ENCODE data around the gene SEL1L2. TPM values are rescaled to one million over a fixed set of nuclear protein-coding genes. Genes with fewer than 3 reads are reported as not detected.

The SEL1L2 gene
- total RNA-seq, 1 donor from 2014 or later, result not detected

DNA sequence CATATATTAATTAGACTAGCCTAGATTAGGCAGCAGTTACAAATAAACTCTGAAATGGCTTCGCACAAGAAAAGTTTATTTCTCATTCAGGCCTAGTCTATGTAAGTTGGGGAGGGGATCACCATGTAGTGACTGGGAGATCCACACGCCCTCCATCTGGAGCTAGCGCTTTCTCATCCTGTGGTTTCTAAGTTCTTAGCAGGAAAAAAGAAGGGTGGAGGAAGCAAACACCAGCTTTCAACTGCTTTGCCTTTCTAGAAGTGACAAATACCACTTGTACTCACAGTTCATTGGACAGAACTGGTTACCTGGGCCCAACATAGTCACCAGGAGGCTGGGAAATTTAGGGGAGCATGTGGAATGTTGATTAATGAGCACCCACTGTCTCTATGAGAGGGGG is 158.9 kb downstream of the SEL1L2 start:
- H3K27ac Mint-ChIP-seq, result no peak overlapping the region
- POLR2A ChIA-PET, result no interaction called here
- peaks cover 4% of the 10 kb centered on the region for H3K27me3 Mint-ChIP-seq
- ATAC-seq (ENCODE audit: low read depth) (no peak), DNase-seq (no peak)
- H3K4me1 Mint-ChIP-seq, result no peaks in the 10 kb centered on the region
- H3K36me3 Mint-ChIP-seq (ENCODE audit: low read depth), result no peaks in the 10 kb centered on the region
- intact Hi-C loops (cut with micrococcal nuclease), result no loop called here
- H3K4me3 Mint-ChIP-seq, result no peak overlapping the region
- TF ChIP-seq, protein P1, sequence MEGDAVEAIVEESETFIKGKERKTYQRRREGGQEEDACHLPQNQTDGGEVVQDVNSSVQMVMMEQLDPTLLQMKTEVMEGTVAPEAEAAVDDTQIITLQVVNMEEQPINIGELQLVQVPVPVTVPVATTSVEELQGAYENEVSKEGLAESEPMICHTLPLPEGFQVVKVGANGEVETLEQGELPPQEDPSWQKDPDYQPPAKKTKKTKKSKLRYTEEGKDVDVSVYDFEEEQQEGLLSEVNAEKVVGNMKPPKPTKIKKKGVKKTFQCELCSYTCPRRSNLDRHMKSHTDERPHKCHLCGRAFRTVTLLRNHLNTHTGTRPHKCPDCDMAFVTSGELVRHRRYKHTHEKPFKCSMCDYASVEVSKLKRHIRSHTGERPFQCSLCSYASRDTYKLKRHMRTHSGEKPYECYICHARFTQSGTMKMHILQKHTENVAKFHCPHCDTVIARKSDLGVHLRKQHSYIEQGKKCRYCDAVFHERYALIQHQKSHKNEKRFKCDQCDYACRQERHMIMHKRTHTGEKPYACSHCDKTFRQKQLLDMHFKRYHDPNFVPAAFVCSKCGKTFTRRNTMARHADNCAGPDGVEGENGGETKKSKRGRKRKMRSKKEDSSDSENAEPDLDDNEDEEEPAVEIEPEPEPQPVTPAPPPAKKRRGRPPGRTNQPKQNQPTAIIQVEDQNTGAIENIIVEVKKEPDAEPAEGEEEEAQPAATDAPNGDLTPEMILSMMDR (IDR thresholded peaks at IDR 0.05), result no peak
- CTCF ChIA-PET, result no interaction called here
- H3K9me3 Mint-ChIP-seq, result no peaks in the 10 kb centered on the region

DNA sequence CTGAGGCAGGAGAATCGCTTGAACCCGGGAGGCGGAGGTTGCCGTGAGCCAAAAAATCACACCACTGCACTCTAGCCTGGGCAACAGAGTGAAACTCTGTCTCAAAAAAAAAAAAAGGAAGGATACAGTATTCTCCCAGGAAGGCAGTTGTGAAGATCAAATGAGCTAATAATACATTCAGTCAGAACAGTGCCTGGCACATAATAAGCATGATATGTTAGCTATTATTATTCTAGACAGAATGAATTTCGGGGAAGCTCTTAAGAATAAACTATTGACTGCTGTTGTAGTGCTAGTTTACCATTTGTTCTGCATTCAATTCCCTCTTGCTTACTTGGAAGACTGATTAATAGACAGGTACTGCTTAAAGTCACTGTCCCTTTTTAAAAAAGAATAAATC is 164.9 kb downstream of the SEL1L2 start:
- no peak overlapping the region for H3K4me3 Mint-ChIP-seq

DNA sequence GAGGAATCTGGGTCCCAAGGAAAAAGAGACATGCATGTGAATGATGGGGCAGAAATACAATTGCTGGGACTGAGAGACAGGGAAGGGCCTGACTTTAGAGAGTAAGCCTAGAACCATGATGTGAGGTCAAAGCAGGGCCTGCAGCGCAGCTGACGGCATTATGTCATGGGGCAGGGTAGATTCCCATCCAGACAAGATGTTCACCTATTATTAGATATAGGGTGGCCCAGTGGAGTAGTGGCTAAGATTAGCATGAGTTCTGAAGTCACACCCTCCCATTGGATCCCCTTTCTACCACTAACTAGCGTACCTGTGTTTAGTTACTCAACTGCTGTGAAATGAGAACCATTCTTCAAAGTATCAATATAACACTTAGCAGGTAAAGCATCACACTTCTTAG is 166.0 kb downstream of the SEL1L2 start:
- no peak overlapping the region for H3K4me3 Mint-ChIP-seq
- no peak for DNase-seq
- H3K27me3 Mint-ChIP-seq, result no peaks in the 10 kb centered on the region
- TF ChIP-seq, protein P1 (IDR thresholded peaks at IDR 0.05), result no peak
- ChIA-PET CTCF (no interaction called here), POLR2A (no interaction called here)
- H3K36me3 Mint-ChIP-seq (ENCODE audit: low read depth), result no peaks in the 10 kb centered on the region
- intact Hi-C loops (cut with micrococcal nuclease), result no loop called here
- ATAC-seq (ENCODE audit: low read depth), result no peak
- H3K9me3 Mint-ChIP-seq, result no peaks in the 10 kb centered on the region
- no peak overlapping the region for H3K27ac Mint-ChIP-seq
- no peaks in the 10 kb centered on the region for H3K4me1 Mint-ChIP-seq

More for the DNA sequence above, 164.9 kb downstream of the SEL1L2 start:
- POLR2A ChIA-PET, result no interaction called here
- H3K27me3 Mint-ChIP-seq, result peaks cover 2% of the 10 kb centered on the region
- TF ChIP-seq, protein P1 (IDR thresholded peaks at IDR 0.05), result no peak
- DNase-seq (no peak), ATAC-seq (ENCODE audit: low read depth) (no peak)
- intact Hi-C loops (cut with micrococcal nuclease), result no loop called here
- no peaks in the 10 kb centered on the region for H3K36me3 Mint-ChIP-seq (ENCODE audit: low read depth)
- CTCF ChIA-PET, result no interaction called here
- H3K27ac Mint-ChIP-seq, result no peak overlapping the region
- no peaks in the 10 kb centered on the region for H3K9me3 Mint-ChIP-seq
- H3K4me1 Mint-ChIP-seq, result no peaks in the 10 kb centered on the region

DNA sequence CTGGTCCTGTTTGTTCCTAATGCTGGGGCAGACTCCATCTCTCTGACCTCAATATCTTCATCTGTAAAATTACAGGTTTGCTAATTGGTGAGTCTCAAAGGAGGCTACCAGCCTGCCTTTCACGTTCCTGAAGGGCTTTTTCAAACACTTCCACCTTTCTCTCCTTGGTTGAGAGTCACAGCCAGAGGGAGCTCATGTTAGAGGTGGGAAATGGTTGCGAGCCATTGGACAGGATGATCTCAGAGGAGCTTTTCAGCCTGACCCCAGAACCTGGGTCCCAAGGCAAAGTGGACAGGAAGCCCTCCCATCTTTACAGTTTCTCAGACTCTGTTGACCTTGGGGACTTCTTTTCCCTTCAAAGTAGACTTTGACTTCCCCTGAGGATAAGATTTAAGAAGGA is 168.0 kb downstream of the SEL1L2 start:
- DNase-seq (no peak), ATAC-seq (ENCODE audit: low read depth) (no peak)
- TF ChIP-seq, protein P1 (IDR thresholded peaks at IDR 0.05), result no peak
- ChIA-PET CTCF (no interaction called here), POLR2A (no interaction called here)
- H3K27me3 Mint-ChIP-seq, result no peaks in the 10 kb centered on the region
- H3K4me1 Mint-ChIP-seq, result no peaks in the 10 kb centered on the region
- no peak overlapping the region for H3K4me3 Mint-ChIP-seq
- H3K9me3 Mint-ChIP-seq, result no peaks in the 10 kb centered on the region
- peaks cover 15% of the 10 kb centered on the region for H3K36me3 Mint-ChIP-seq (ENCODE audit: low read depth)
- intact Hi-C loops (cut with micrococcal nuclease), result no loop called here
- no peak overlapping the region for H3K27ac Mint-ChIP-seq

DNA sequence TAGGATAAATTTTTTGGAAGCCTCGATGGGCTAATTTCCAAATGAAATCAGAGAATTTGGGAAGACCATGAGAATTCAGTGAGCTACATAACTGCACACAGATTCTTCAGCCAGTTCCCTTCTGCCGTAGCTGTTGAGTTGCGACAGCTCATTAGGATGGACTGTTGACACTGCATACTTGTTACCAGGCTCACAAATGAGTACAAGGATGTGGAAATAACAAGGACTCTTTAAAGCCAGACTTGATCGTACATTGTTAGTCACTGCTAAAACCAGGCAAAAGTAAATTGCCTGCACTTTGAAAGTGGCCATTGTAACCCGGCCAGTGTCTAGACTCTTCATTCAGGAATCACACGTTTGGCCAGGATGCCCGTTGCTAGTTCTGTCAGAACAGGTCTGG is 168.5 kb downstream of the SEL1L2 start:
- ATAC-seq (ENCODE audit: low read depth), result no peak
- Mint-ChIP-seq H3K27me3 (no peaks in the 10 kb centered on the region), H3K4me1 (no peaks in the 10 kb centered on the region), H3K9me3 (no peaks in the 10 kb centered on the region), H3K36me3 (ENCODE audit: low read depth) (peaks cover 18% of the 10 kb centered on the region), H3K4me3 (no peak overlapping the region), H3K27ac (no peak overlapping the region)
- TF ChIP-seq, protein P1 (IDR thresholded peaks at IDR 0.05), result no peak
- intact Hi-C loops (cut with micrococcal nuclease), result no loop called here
- ChIA-PET CTCF (interaction anchor here (1.0 kb wide), 1 partner anchor 231 kb away, joined by 3 read pairs; no protein-coding TSS in a partner anchor), POLR2A (no interaction called here)
- DNase-seq, result no peak
